RWPE2 (cell line): Measurements from ENCODE around the gene TSPAN5.

ENCODE experiments used
- ATAC-seq: fragments of 200-7000 bp; cut with Tn5 transposase; 3 replicates; pipeline ENCODE4 v1.9.1; 2021; ENCODE audit warnings: low read depth
- DNase-seq: peaks from one replicate; pipeline ENCODE4 v3.0.0-alpha.2; 2020; ENCODE audit warnings: low spot score
- H3K27ac ChIP-seq: fragments of 450-650 bp; 2 replicates; pipeline ENCODE4 v1.5.1; 2017; ENCODE audit warnings: mild to moderate bottlenecking; ENCODE audit not compliant: poor library complexity, severe bottlenecking
- H3K27me3 ChIP-seq: fragments of 250-450 bp; sonication (Bioruptor Pico); 2 replicates; pipeline ENCODE4 v1.5.1; 2021; ENCODE audit warnings: mild to moderate bottlenecking, moderate library complexity; ENCODE audit not compliant: insufficient read depth, poor library complexity, severe bottlenecking
- H3K36me3 ChIP-seq: fragments of 250-450 bp; sonication (Bioruptor Pico); 2 replicates; pipeline ENCODE4 v1.5.1; 2020; ENCODE audit warnings: low read depth, mild to moderate bottlenecking, moderate library complexity
- H3K4me1 ChIP-seq: fragments of 250-450 bp; sonication (Bioruptor Pico); 2 replicates; pipeline ENCODE4 v1.5.1; 2021; ENCODE audit warnings: mild to moderate bottlenecking, moderate library complexity; ENCODE audit not compliant: insufficient read depth, poor library complexity, severe bottlenecking
- H3K4me3 ChIP-seq: fragments of 250-450 bp; sonication (Bioruptor Pico); 2 replicates; pipeline ENCODE4 v1.5.1; 2021; ENCODE audit warnings: mild to moderate bottlenecking, moderate library complexity; ENCODE audit not compliant: severe bottlenecking
- H3K9me3 ChIP-seq: fragments of 250-450 bp; sonication (Bioruptor Pico); 2 replicates; pipeline ENCODE4 v1.5.1; 2021; ENCODE audit warnings: mild to moderate bottlenecking, moderate library complexity; ENCODE audit not compliant: severe bottlenecking
- TF ChIP-seq, protein P1 (sequence below): fragments of 450-650 bp; IDR thresholded peaks from one replicate; pipeline ENCODE4 v1.5.1; 2017; ENCODE audit warnings: mild to moderate bottlenecking, moderate library complexity; ENCODE audit not compliant: poor library complexity, severe bottlenecking

The TSPAN5 gene

DNA sequence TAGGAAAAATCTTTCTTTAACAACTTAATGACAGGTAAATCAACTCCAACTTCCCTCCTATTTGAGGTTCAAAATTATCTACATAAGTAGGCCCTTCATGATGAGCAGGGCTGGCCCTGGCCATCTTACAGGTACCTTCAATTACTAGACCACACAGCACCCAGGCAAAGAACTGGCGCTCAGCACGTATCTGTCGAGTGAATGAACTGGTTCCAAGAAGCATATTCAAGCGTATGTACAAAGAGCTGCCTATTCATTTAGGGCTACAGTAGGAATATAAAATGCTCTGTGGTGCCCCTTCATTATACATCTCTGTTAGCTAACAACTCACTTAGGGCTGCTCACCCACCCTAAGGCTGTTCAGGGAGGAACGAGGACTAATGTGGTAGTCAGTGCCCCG is 48.0 kb downstream of the TSPAN5 start:
- H3K27ac ChIP-seq: no peak overlapping the region
- no peaks in the 10 kb centered on the region for H3K27me3 ChIP-seq
- H3K36me3 ChIP-seq: peaks cover 9% of the 10 kb centered on the region; the same call in 1 of the 2 replicates
- H3K4me3 ChIP-seq: no peak overlapping the region
- DNase-seq: no peak
- no peak for ATAC-seq
- TF ChIP-seq, protein P1, sequence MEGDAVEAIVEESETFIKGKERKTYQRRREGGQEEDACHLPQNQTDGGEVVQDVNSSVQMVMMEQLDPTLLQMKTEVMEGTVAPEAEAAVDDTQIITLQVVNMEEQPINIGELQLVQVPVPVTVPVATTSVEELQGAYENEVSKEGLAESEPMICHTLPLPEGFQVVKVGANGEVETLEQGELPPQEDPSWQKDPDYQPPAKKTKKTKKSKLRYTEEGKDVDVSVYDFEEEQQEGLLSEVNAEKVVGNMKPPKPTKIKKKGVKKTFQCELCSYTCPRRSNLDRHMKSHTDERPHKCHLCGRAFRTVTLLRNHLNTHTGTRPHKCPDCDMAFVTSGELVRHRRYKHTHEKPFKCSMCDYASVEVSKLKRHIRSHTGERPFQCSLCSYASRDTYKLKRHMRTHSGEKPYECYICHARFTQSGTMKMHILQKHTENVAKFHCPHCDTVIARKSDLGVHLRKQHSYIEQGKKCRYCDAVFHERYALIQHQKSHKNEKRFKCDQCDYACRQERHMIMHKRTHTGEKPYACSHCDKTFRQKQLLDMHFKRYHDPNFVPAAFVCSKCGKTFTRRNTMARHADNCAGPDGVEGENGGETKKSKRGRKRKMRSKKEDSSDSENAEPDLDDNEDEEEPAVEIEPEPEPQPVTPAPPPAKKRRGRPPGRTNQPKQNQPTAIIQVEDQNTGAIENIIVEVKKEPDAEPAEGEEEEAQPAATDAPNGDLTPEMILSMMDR: no peak
- peaks cover 12% of the 10 kb centered on the region for H3K4me1 ChIP-seq
- no peaks in the 10 kb centered on the region for H3K9me3 ChIP-seq

DNA sequence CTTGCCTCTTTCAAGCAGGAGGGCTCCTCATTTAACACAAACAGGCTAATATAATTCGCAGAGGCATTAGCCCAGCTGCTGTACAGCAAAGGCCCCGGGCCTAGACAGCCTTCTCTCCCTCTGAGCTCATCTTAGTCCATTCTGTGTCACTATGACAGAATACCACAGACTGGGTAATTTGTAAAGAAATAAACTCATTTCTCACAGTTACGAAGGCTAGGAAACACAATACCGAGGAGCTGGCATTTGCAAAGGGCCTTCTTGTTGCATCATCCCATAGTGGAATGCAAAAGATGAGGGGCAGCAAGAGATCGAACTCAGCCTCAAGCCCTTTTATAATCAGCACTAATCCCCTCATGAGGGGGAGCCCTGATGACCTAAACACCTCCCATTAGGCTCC is 48.5 kb downstream of the TSPAN5 start:
- ATAC-seq (no peak; the same call in 2 of the 3 replicates), DNase-seq (no peak)
- peaks cover 12% of the 10 kb centered on the region for H3K4me1 ChIP-seq
- no peaks in the 10 kb centered on the region for H3K27me3 ChIP-seq
- H3K27ac ChIP-seq: no peak overlapping the region
- no peak overlapping the region for H3K4me3 ChIP-seq
- peaks cover 11% of the 10 kb centered on the region; the same call in 1 of the 2 replicates for H3K36me3 ChIP-seq
- TF ChIP-seq, protein P1: no peak
- no peaks in the 10 kb centered on the region for H3K9me3 ChIP-seq

DNA sequence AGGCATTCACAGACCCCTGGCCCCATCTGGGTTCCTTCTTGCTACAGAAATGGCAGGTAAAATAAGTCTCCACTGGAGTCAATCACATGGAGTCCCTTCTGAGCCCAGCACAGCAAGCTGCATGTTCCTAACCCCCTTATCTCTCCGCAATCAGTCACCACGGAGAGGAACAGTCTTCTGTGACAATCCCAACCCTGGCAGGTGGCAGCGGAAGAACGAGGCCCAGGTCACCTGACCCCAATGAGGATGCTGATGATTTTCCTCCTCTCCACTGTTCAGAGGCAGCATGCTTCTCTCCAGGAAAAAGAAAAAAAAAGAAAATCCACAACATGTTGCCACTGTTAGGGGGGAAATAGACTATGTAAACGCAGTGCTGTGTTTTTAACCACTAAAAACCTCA is 50.1 kb downstream of the TSPAN5 start:
- peaks cover 16% of the 10 kb centered on the region for H3K36me3 ChIP-seq
- H3K4me1 ChIP-seq: peaks cover 4% of the 10 kb centered on the region
- DNase-seq (no peak), ATAC-seq (no peak)
- no peaks in the 10 kb centered on the region for H3K27me3 ChIP-seq
- TF ChIP-seq, protein P1: no peak
- no peak overlapping the region for H3K27ac ChIP-seq
- no peaks in the 10 kb centered on the region for H3K9me3 ChIP-seq
- H3K4me3 ChIP-seq: no peak overlapping the region

DNA sequence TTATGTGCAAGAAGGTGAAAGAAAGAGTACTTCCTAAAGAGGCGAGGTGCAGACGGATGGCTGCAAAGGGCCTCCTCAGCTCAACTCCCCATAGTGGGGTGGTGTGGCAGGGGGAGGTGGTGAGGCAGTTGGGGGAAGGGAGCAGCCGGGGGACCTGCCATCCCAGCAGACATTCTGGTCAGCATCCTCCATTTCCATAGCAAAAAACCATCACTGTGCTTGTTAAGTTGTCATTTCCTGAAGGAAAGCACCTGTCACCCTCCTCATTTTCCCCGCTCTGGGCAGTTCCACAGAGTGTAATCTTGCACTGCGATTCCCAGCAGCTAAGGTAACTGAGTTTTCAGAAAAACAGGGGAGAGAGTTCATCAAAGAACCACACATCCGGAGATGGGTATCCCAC is 51.5 kb downstream of the TSPAN5 start:
- TF ChIP-seq, protein P1: no peak
- peaks cover 2% of the 10 kb centered on the region for H3K4me1 ChIP-seq

DNA sequence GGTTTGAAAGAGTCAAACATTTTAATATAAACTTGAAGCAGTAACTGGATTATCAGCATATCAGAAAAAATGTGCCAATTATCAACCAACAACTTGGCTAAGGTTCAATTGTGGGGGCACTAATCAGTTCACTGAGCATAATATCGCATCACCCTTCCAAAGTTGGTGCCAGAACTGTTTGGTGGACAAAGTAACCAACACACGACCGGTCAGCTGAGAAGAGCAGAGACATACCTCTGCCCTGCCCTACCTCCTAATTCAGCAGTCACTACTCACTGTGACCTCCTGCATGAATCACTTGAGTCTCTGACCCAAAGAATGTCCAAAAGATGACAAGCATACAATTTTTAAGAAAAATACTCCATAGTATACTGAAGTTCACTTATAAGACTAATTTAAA is 53.2 kb downstream of the TSPAN5 start:
- Histone ChIP-seq H3K9me3 (no peaks in the 10 kb centered on the region), H3K27me3 (no peaks in the 10 kb centered on the region), H3K27ac (no peak overlapping the region), H3K36me3 (peaks cover 15% of the 10 kb centered on the region), H3K4me1 (no peaks in the 10 kb centered on the region), H3K4me3 (no peak overlapping the region)
- TF ChIP-seq, protein P1: no peak
- ATAC-seq (no peak), DNase-seq (no peak)

More for the DNA sequence above, 51.5 kb downstream of the TSPAN5 start:
- no peaks in the 10 kb centered on the region for H3K27me3 ChIP-seq
- DNase-seq (no peak), ATAC-seq (no peak)
- H3K27ac ChIP-seq: no peak overlapping the region
- H3K4me3 ChIP-seq: no peak overlapping the region
- peaks cover 15% of the 10 kb centered on the region for H3K36me3 ChIP-seq
- no peaks in the 10 kb centered on the region for H3K9me3 ChIP-seq
